ENCODE data around the gene PHKG2.
A peak's percentile ranks its signal among the peaks of the same experiment; 100 is the strongest.
"Not testable (repeated sequence)": the region's sequence is repeated elsewhere in the genome, so short reads cannot be mapped to it uniquely, and the experiment has no call there.

Gene PHKG2

GRCh38 chr16:30747799-30748633 lies at the start of gene PHKG2:
PHKG2 (plus strand) TSS chr16:30748425; CDS start chr16:30748821, 396 bp downstream.
- Histone ChIP-seq H3K27ac (peak within 1 kb of the TSS; percentile 84), H3K36me3 (peaks cover 51% of the 10 kb centered on the region), H3K4me1 (ENCODE audit: control insufficient read depth in 1 of 2, insufficient read depth in 1 of 2, low read depth in 1 of 2, low read length in 1 of 2) (peaks cover 18% of the 10 kb centered on the region in 2 experiments), H3K27me3 (no peaks in the 10 kb centered on the region), H3K4me3 (ENCODE audit: low read depth in 1 of 2, low read length in 1 of 2) (peak within 1 kb of the TSS; percentile 77 to 96), H3K9me3 (no peaks in the 10 kb centered on the region)
- peak; percentile 58 for TF ChIP-seq CTCF (IDR thresholded peaks at IDR 0.05)

- no peak for TF ChIP-seq CTCF (IDR thresholded peaks at IDR 0.05)
- peaks cover 30 to 31% of the 10 kb centered on the region in 2 experiments for H3K4me1 ChIP-seq (ENCODE audit: control insufficient read depth in 1 of 2, insufficient read depth in 1 of 2, low read depth in 1 of 2, low read length in 1 of 2)
- peak within 1 kb of the TSS; percentile 100 for H3K27ac ChIP-seq
- peak within 1 kb of the TSS; percentile 91 to 100 for H3K4me3 ChIP-seq (ENCODE audit: low read depth in 1 of 2, low read length in 1 of 2)
- H3K27me3 ChIP-seq = no peaks in the 10 kb centered on the region
- H3K9me3 ChIP-seq = no peaks in the 10 kb centered on the region
- peaks cover 36% of the 10 kb centered on the region for H3K36me3 ChIP-seq
Measured at GRCh38 chr16:30698816-30699614, 49.2 kb upstream of the PHKG2 start, which contains the start of gene SRCAP. SRCAP (plus strand) TSS chr16:30699171; CDS start chr16:30700825, 1,654 bp downstream.

- no peak for TF ChIP-seq CTCF (IDR thresholded peaks at IDR 0.05)
- Histone ChIP-seq H3K4me3 (ENCODE audit: low read depth in 1 of 2, low read length in 1 of 2) (peak overlapping the region; percentile 91 to 100), H3K4me1 (ENCODE audit: control insufficient read depth in 1 of 2, insufficient read depth in 1 of 2, low read depth in 1 of 2, low read length in 1 of 2) (peaks cover 24 to 26% of the 10 kb centered on the region in 2 experiments), H3K36me3 (peaks cover 42% of the 10 kb centered on the region), H3K27ac (peak overlapping the region; percentile 100), H3K9me3 (no peaks in the 10 kb centered on the region), H3K27me3 (no peaks in the 10 kb centered on the region)
Measured at GRCh38 chr16:30699615-30700099, 48.6 kb upstream of the PHKG2 start.

GRCh38 chr16:30700491-30700890 lies 47.7 kb upstream of the PHKG2 start:
- H3K27me3 ChIP-seq = no peaks in the 10 kb centered on the region
- H3K4me1 ChIP-seq (ENCODE audit: control insufficient read depth in 1 of 2, insufficient read depth in 1 of 2, low read depth in 1 of 2, low read length in 1 of 2) = peaks cover 23 to 24% of the 10 kb centered on the region in 2 experiments
- H3K36me3 ChIP-seq = peaks cover 50% of the 10 kb centered on the region
- H3K9me3 ChIP-seq = no peaks in the 10 kb centered on the region
- TF ChIP-seq CTCF (IDR thresholded peaks at IDR 0.05) = no peak
- peak overlapping the region; percentile 100 for H3K27ac ChIP-seq
- H3K4me3 ChIP-seq (ENCODE audit: low read depth in 1 of 2, low read length in 1 of 2) = no peak overlapping the region

- H3K36me3 ChIP-seq = peaks cover 55% of the 10 kb centered on the region
- no peak for TF ChIP-seq CTCF (IDR thresholded peaks at IDR 0.05)
Measured at GRCh38 chr16:30700971-30701370, 47.3 kb upstream of the PHKG2 start.

GRCh38 chr16:30703071-30703470 lies 45.2 kb upstream of the PHKG2 start:
- not testable (repeated sequence) for H3K4me3 ChIP-seq (ENCODE audit: low read depth in 1 of 2, low read length in 1 of 2); H3K9me3 ChIP-seq; H3K27ac ChIP-seq; H3K27me3 ChIP-seq
- peaks cover 76% of the 10 kb centered on the region for H3K36me3 ChIP-seq
- peaks cover 15% of the 10 kb centered on the region in 2 experiments for H3K4me1 ChIP-seq (ENCODE audit: control insufficient read depth in 1 of 2, insufficient read depth in 1 of 2, low read depth in 1 of 2, low read length in 1 of 2)

More at GRCh38 chr16:30700971-30701370, 47.3 kb upstream of the PHKG2 start:
- Histone ChIP-seq H3K4me3 (ENCODE audit: low read depth in 1 of 2, low read length in 1 of 2) (no peak overlapping the region), H3K27me3 (no peaks in the 10 kb centered on the region), H3K4me1 (ENCODE audit: control insufficient read depth in 1 of 2, insufficient read depth in 1 of 2, low read depth in 1 of 2, low read length in 1 of 2) (peaks cover 23 to 24% of the 10 kb centered on the region in 2 experiments), H3K27ac (peak overlapping the region; percentile 100), H3K9me3 (no peaks in the 10 kb centered on the region)
